Left lung (tissue), 10 donors: Measurements from ENCODE around the gene USP49. TPM values are rescaled to one million over a fixed set of nuclear protein-coding genes. Genes with fewer than 3 reads are reported as not detected.

Experiments
- ATAC-seq: fragments of 200-7000 bp; cut with Tn5 transposase; one replicate; pipeline ENCODE4 v1.9.1; 2020; ENCODE audit warnings: moderate library complexity
- DNase-seq, 4 donors: peaks; one replicate each; pipeline ENCODE4 v3.0.0-alpha.2; 2013 to 2020
- H3K27ac ChIP-seq, 2 donors: fragments of 200-600 bp; sonication (generic) in 1 of 2; one replicate each; pipeline versions ENCODE4 v1.5.0 to v1.8.0; 2020 to 2021
- H3K27me3 ChIP-seq, 2 donors: fragments of 200-600 bp; sonication (generic) in 1 of 2; one replicate each; pipeline versions ENCODE4 v1.5.0 to v1.8.0; 2020 to 2021
- H3K36me3 ChIP-seq, 2 donors: fragments of 200-600 bp; sonication (generic) in 1 of 2; one replicate each; pipeline versions ENCODE4 v1.5.0 to v1.8.0; 2020 to 2021
- H3K4me1 ChIP-seq, 2 donors: fragments of 200-600 bp; one replicate each; pipeline ENCODE4 v1.8.0; 2021
- H3K4me3 ChIP-seq, 2 donors: fragments of 200-600 bp; sonication (generic) in 1 of 2; one replicate each; pipeline versions ENCODE4 v1.5.0 to v1.8.0; 2020 to 2021; ENCODE audit warnings: mild to moderate bottlenecking in 1 of 2
- H3K9me3 ChIP-seq, 2 donors: fragments of 200-600 bp; sonication (generic) in 1 of 2; one replicate each; pipeline versions ENCODE4 v1.5.0 to v1.8.0; 2020 to 2021
- intact Hi-C, 2 donors: fragments of 100-400 bp; cut with DNase I; formaldehyde crosslinking; loops; one replicate each; pipeline versions ENCODE4 v1.11.2 to v1.14.2; 2022
- polyA plus RNA-seq, 6 donors: library from polyadenylated mRNA; unstranded; fragments of 120-200 nt; gene quantifications; one replicate each; pipeline ENCODE4 v1.2.1, GENCODE V29; 2013; ENCODE audit not compliant: insufficient read length in 6 of 6
- total RNA-seq, 2 donors: library from RNA; stranded (reverse); fragmentation: NEBNext Ultra II Directional; extraction: Animal tissue kit (Norgen Biotek cat#: 25700); gene quantifications; one replicate each; pipeline ENCODE4 v1.2.1, GENCODE V29; 2021
- TF ChIP-seq, protein P1 (sequence below), 2 donors: fragments of 200-600 bp; sonication (generic) in 1 of 2; IDR thresholded peaks; one replicate each; pipeline versions ENCODE4 v1.5.0 to v1.8.0; 2021; ENCODE audit warnings: antibody characterized with exemption in 2 of 2
- donor health status: DM: no; HTN: yes; CAD: no.
- donor health status: DM: no; HTN: no; CAD: no.

Gene USP49
- total and polyA plus RNA-seq, 8 donors: 3.8 to 16.4 (median 13.2) TPM

GRCh38 chr6:41791984-41792383 lies 103.2 kb downstream of the USP49 start:
- DNase-seq (no peak), ATAC-seq (no peak)
- TF ChIP-seq, protein P1, sequence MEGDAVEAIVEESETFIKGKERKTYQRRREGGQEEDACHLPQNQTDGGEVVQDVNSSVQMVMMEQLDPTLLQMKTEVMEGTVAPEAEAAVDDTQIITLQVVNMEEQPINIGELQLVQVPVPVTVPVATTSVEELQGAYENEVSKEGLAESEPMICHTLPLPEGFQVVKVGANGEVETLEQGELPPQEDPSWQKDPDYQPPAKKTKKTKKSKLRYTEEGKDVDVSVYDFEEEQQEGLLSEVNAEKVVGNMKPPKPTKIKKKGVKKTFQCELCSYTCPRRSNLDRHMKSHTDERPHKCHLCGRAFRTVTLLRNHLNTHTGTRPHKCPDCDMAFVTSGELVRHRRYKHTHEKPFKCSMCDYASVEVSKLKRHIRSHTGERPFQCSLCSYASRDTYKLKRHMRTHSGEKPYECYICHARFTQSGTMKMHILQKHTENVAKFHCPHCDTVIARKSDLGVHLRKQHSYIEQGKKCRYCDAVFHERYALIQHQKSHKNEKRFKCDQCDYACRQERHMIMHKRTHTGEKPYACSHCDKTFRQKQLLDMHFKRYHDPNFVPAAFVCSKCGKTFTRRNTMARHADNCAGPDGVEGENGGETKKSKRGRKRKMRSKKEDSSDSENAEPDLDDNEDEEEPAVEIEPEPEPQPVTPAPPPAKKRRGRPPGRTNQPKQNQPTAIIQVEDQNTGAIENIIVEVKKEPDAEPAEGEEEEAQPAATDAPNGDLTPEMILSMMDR (IDR thresholded peaks at IDR 0.05): no peak
- peaks cover 0 to 72% of the 10 kb centered on the region in 2 donors for H3K36me3 ChIP-seq
- H3K4me3 ChIP-seq: no peak overlapping the region
- no peak overlapping the region for H3K27ac ChIP-seq
- H3K27me3 ChIP-seq: no peaks in the 10 kb centered on the region
- no peaks in the 10 kb centered on the region for H3K9me3 ChIP-seq
- peaks cover 0 to 18% of the 10 kb centered on the region in 2 donors for H3K4me1 ChIP-seq
- intact Hi-C loops: no loop called here

GRCh38 chr6:41791305-41791704 lies 103.9 kb downstream of the USP49 start:
- Histone ChIP-seq H3K4me3 (no peak overlapping the region), H3K27ac (no peak overlapping the region), H3K4me1 (peaks cover 0 to 20% of the 10 kb centered on the region in 2 donors), H3K36me3 (peaks cover 0 to 67% of the 10 kb centered on the region in 2 donors), H3K9me3 (no peaks in the 10 kb centered on the region), H3K27me3 (no peaks in the 10 kb centered on the region)
- DNase-seq (no peak), ATAC-seq (no peak)
- TF ChIP-seq, protein P1 (IDR thresholded peaks at IDR 0.05): no peak
- intact Hi-C loops: no loop called here

GRCh38 chr6:41790045-41790444 lies 105.1 kb downstream of the USP49 start:
- Histone ChIP-seq H3K27me3 (no peaks in the 10 kb centered on the region), H3K4me1 (peaks cover 9 to 33% of the 10 kb centered on the region in 2 donors), H3K36me3 (peaks cover 0 to 55% of the 10 kb centered on the region in 2 donors), H3K27ac (no peak overlapping the region), H3K4me3 (no peak overlapping the region), H3K9me3 (no peaks in the 10 kb centered on the region)
- TF ChIP-seq, protein P1 (IDR thresholded peaks at IDR 0.05): no peak
- intact Hi-C loops: no loop called here
- DNase-seq (no peak), ATAC-seq (no peak)

- H3K4me1 ChIP-seq: peaks cover 9 to 40% of the 10 kb centered on the region in 2 donors
- DNase-seq (no peak), ATAC-seq (no peak)
- intact Hi-C loops: no loop called here
- H3K36me3 ChIP-seq: peaks cover 0 to 49% of the 10 kb centered on the region in 2 donors
- TF ChIP-seq, protein P1 (IDR thresholded peaks at IDR 0.05): no peak
- no peaks in the 10 kb centered on the region for H3K27me3 ChIP-seq
- H3K27ac ChIP-seq: peak overlapping the region in 1 of 2 donors; percentile 10
- H3K4me3 ChIP-seq: no peak overlapping the region
- no peaks in the 10 kb centered on the region for H3K9me3 ChIP-seq
Measured at GRCh38 chr6:41789390-41789724, 105.8 kb downstream of the USP49 start.

DNA sequence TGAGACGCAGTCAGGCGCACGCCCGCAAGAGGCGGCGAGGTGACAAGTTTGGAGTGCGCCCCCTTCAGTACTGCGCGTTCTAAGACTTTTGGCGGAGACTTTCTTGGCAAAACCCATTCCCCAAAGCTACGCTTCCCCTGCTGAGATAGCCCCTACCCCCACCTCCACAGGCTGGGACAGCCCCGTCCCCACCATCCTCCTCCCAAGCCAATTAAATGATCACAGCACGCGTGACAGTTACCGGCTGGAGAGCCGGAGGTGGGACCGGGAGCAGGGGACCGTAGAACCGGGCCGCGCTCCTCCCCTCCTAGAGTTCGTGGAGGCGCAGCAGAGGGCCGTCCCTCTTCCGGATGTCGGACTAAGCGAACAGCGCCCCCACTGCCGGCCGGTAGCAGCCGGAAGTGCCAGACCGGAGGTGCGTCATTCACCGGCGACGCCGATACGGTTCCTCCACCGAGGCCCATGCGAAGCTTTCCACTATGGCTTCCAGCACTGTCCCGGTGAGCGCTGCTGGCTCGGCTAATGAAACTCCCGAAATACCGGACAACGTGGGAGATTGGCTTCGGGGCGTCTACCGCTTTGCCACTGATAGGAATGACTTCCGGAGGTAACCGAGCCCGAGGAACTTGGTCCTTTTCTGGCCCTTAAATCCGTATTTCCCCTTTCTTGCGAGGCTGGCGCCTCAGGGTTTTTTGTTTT lies 107.8 kb downstream of the USP49 start, which contains the start of gene TOMM6:
Gene TOMM6 (plus strand): TSS at position 476 of the 699 bp plus-strand sequence. CDS start 4 bp downstream, at position 480.
- Histone ChIP-seq H3K9me3 (no peaks in the 10 kb centered on the region), H3K27me3 (no peaks in the 10 kb centered on the region), H3K27ac (peak within 1 kb of the TSS; percentile 95 to 97), H3K4me3 (peak within 1 kb of the TSS; percentile 69 to 87), H3K4me1 (peaks cover 9 to 53% of the 10 kb centered on the region in 2 donors), H3K36me3 (peaks cover 0 to 34% of the 10 kb centered on the region in 2 donors)
- intact Hi-C loops: no loop called here
- peak; percentile 86 for ATAC-seq
- DNase-seq: peak; percentile 96 to 99 (median 97)
- TF ChIP-seq, protein P1 (IDR thresholded peaks at IDR 0.05): peak; percentile 83 to 98
